Measurements from ENCODE around the gene SORCS3.

Gene SORCS3

GRCh38 chr10:104777086-104777799, 136.2 kb downstream of the SORCS3 start:
- DNase-seq (ENCODE audit: low read depth, low spot score) = no peak

- no peak for DNase-seq (ENCODE audit: low read depth, low spot score)
Observed at GRCh38 chr10:104778371-104778770, 137.3 kb downstream of the SORCS3 start.

GRCh38 chr10:104779701-104780100, 138.6 kb downstream of the SORCS3 start:
- no peak for DNase-seq (ENCODE audit: low read depth, low spot score)

GRCh38 chr10:104780165-104780564, 139.1 kb downstream of the SORCS3 start:
- no peak for DNase-seq (ENCODE audit: low read depth, low spot score)

- no peak for DNase-seq (ENCODE audit: low read depth, low spot score)
Observed at GRCh38 chr10:104780946-104781595, 140.0 kb downstream of the SORCS3 start.

GRCh38 chr10:104784452-104784851, 143.4 kb downstream of the SORCS3 start:
- DNase-seq (ENCODE audit: low read depth, low spot score) = no peak

GRCh38 chr10:104791471-104791870, 150.4 kb downstream of the SORCS3 start:
- DNase-seq (ENCODE audit: low read depth, low spot score) = no peak

GRCh38 chr10:104795411-104795810, 154.3 kb downstream of the SORCS3 start:
- no peak for DNase-seq (ENCODE audit: low read depth, low spot score)

- no peak for DNase-seq (ENCODE audit: low read depth, low spot score)
Observed at GRCh38 chr10:104796823-104797222, 155.7 kb downstream of the SORCS3 start.

- no peak for DNase-seq (ENCODE audit: low read depth, low spot score)
Observed at GRCh38 chr10:104802941-104803340, 161.9 kb downstream of the SORCS3 start.

- DNase-seq (ENCODE audit: low read depth, low spot score) = no peak
Observed at GRCh38 chr10:104804880-104805279, 163.8 kb downstream of the SORCS3 start.

GRCh38 chr10:104806801-104807200, 165.7 kb downstream of the SORCS3 start:
- no peak for DNase-seq (ENCODE audit: low read depth, low spot score)

- DNase-seq (ENCODE audit: low read depth, low spot score) = no peak
Observed at GRCh38 chr10:104807581-104808310, 166.7 kb downstream of the SORCS3 start.

- no peak for DNase-seq (ENCODE audit: low read depth, low spot score)
Observed at GRCh38 chr10:104809288-104810090, 168.4 kb downstream of the SORCS3 start.

- no peak for DNase-seq (ENCODE audit: low read depth, low spot score)
Observed at GRCh38 chr10:104811166-104811565, 170.1 kb downstream of the SORCS3 start.

GRCh38 chr10:104816501-104816900, 175.4 kb downstream of the SORCS3 start:
- DNase-seq (ENCODE audit: low read depth, low spot score) = no peak

- DNase-seq (ENCODE audit: low read depth, low spot score) = no peak
Observed at GRCh38 chr10:104819731-104820130, 178.6 kb downstream of the SORCS3 start.

- DNase-seq (ENCODE audit: low read depth, low spot score) = no peak
Observed at GRCh38 chr10:104822088-104822487, 181.0 kb downstream of the SORCS3 start.

GRCh38 chr10:104824380-104825006, 183.4 kb downstream of the SORCS3 start:
- no peak for DNase-seq (ENCODE audit: low read depth, low spot score)

- no peak for DNase-seq (ENCODE audit: low read depth, low spot score)
Observed at GRCh38 chr10:104831272-104831671, 190.2 kb downstream of the SORCS3 start.

GRCh38 chr10:104834580-104834979, 193.5 kb downstream of the SORCS3 start:
- DNase-seq (ENCODE audit: low read depth, low spot score) = no peak

Measured in smooth muscle cell of the brain vasculature (primary cell).